NCI-H1092 (cell line): ENCODE measurements around the gene OR2K2.
"Not testable (repeated sequence)": the region's sequence is repeated elsewhere in the genome, so short reads cannot be mapped to it uniquely, and the experiment has no call there.

ENCODE experiments used
- DNase-seq: peaks from one replicate; lab custom pipeline; 2025; lab: John Stamatoyannopoulos, UW

Gene OR2K2

GRCh38 chr9:111298111-111298510 lies 31.9 kb downstream of the OR2K2 start:
- DNase-seq = no peak

- DNase-seq = no peak
Observed at GRCh38 chr9:111297066-111297824, 32.8 kb downstream of the OR2K2 start.

DNA sequence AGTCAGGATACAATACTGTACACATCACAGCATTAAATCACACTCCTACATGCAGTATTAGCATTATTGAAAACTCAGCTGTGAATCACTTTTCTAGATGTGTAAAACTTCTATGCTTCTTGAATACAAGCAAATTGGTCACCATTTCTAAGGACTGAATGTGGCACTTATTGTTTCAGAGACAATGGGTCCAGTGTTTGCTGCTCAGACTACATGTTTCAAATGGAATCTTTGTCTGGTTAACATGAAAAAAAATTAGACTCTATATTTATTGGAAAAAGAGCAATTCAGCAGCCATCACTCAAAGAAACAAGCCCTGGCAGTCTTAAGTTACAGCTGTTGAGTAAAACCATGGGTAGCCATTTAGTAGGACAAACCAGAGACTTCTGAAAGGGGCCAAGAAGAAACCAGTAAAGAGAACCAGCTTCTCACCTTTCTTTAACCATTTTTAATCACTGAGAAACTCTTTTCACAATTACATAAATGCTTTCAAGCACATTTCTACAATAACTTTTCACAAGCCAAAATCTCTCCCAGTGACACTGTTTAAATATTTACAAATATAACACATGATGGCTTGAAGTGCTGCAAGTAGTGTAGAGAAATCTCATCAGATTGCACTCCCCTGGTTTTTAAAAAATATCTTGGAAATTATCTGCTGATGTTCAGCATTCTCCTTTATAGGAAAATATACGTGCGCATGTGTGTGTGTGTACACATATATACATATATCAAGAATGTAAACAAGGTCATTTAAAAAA lies 35.2 kb downstream of the OR2K2 start:
- no peak for DNase-seq

GRCh38 chr9:111287127-111287526 lies 42.9 kb downstream of the OR2K2 start:
- DNase-seq = no peak

DNA sequence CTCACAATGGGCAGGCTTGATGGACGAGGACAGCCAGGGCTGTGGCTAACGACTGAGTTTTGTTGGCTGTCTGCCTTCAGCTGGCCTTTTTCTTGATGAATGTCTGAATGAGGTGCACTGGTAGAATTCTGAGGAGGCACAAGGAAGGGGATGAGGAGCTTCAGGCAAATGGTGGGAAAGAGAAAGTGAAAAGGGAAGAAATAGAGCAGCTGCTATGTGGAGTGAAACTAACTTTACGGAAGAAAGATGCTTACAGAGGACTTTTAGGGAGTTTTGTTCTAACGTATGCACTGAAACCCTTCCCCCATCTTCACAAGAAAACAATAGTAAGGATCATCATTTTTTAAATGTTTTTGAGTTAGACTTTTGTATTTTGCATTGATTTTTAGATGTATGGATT lies 45.3 kb downstream of the OR2K2 start:
- no peak for DNase-seq

DNA sequence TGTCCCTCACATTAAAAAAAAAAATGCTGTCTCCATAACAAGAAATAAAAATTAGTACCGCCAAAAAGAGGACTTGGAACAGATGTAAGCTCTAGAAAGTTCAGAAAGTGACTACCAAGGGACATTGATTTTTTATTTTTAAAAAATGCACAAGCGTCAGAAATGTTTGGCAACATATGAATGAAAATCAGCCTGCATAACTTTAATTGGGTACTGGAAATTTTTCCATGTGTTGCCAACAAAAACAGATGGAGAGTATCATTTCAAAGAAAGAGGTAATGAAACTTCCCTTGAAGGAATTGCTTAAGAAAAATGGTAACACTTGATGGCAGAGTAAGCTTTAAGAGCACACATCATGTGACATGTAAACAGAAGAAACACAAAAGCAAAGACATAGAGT lies 47.2 kb downstream of the OR2K2 start:
- no peak for DNase-seq

GRCh38 chr9:111280795-111281194 lies 49.2 kb downstream of the OR2K2 start:
- DNase-seq = not testable (repeated sequence)
